ENCODE results near the gene ANKRD23. TPM values are rescaled to one million over a fixed set of nuclear protein-coding genes. Genes with fewer than 3 reads are reported as not detected.
A peak's percentile ranks its signal among the peaks of the same experiment; 100 is the strongest.

Gene ANKRD23
- total RNA-seq, 2 donors from 2014 or later, result 2.9 to 4.3 TPM

- intact Hi-C loops (cut with DNase I), result no loop called here
- no peak for DNase-seq (ENCODE audit: low spot score)
Measured at GRCh38 chr2:96878796-96879544, 35.1 kb upstream of the ANKRD23 start.

GRCh38 chr2:96878171-96878570 lies 34.4 kb upstream of the ANKRD23 start:
- intact Hi-C loops (cut with DNase I), result no loop called here
- no peak for DNase-seq (ENCODE audit: low spot score)

- intact Hi-C loops (cut with DNase I), result no loop called here
Measured at GRCh38 chr2:96877631-96878092, 33.8 kb upstream of the ANKRD23 start.

GRCh38 chr2:96877042-96877451 lies 33.2 kb upstream of the ANKRD23 start:
- DNase-seq (ENCODE audit: low spot score), result no peak
- intact Hi-C loops (cut with DNase I), result no loop called here

More at GRCh38 chr2:96877631-96878092, 33.8 kb upstream of the ANKRD23 start:
- DNase-seq (ENCODE audit: low spot score), result no peak

- intact Hi-C loops (cut with DNase I), result no loop called here
- DNase-seq (ENCODE audit: low spot score), result no peak
Measured at GRCh38 chr2:96876269-96877041, 32.6 kb upstream of the ANKRD23 start.

GRCh38 chr2:96875498-96876268 lies 31.9 kb upstream of the ANKRD23 start:
- intact Hi-C loops (cut with DNase I), result no loop called here
- DNase-seq (ENCODE audit: low spot score), result no peak

- DNase-seq (ENCODE audit: low spot score), result no peak
- intact Hi-C loops (cut with DNase I), result no loop called here
Measured at GRCh38 chr2:96874198-96874831, 30.5 kb upstream of the ANKRD23 start.

GRCh38 chr2:96873651-96874096 lies 29.9 kb upstream of the ANKRD23 start:
- intact Hi-C loops (cut with DNase I), result no loop called here
- DNase-seq (ENCODE audit: low spot score), result no peak

- intact Hi-C loops (cut with DNase I), result no loop called here
- DNase-seq (ENCODE audit: low spot score), result no peak
Measured at GRCh38 chr2:96872591-96873349, 28.9 kb upstream of the ANKRD23 start.

GRCh38 chr2:96870626-96871255 lies 26.9 kb upstream of the ANKRD23 start:
- DNase-seq (ENCODE audit: low spot score), result no peak
- intact Hi-C loops (cut with DNase I), result no loop called here

- DNase-seq (ENCODE audit: low spot score), result peak; percentile 89
- intact Hi-C loops (cut with DNase I), result loop anchor here (5.0 kb wide), 1 partner anchor 37 kb away; no protein-coding TSS in a partner anchor
Measured at GRCh38 chr2:96869822-96870625, 26.2 kb upstream of the ANKRD23 start, which contains the start of gene SEMA4C. Gene SEMA4C (minus strand): TSS chr2:96870080. CDS start chr2:96867886, 2,194 bp downstream.

GRCh38 chr2:96869281-96869821 lies 25.5 kb upstream of the ANKRD23 start:
- peak; percentile 94 for DNase-seq (ENCODE audit: low spot score)
- intact Hi-C loops (cut with DNase I), result loop anchor here (5.0 kb wide), 1 partner anchor 38 kb away; no protein-coding TSS in a partner anchor

GRCh38 chr2:96868555-96869280 lies 24.9 kb upstream of the ANKRD23 start:
- intact Hi-C loops (cut with DNase I), result loop anchor here (5.0 kb wide), 1 partner anchor 39 kb away; no protein-coding TSS in a partner anchor
- peak; percentile 97 for DNase-seq (ENCODE audit: low spot score)

- DNase-seq (ENCODE audit: low spot score), result no peak
- intact Hi-C loops (cut with DNase I), result loop anchor here (5.0 kb wide), 1 partner anchor 39 kb away; no protein-coding TSS in a partner anchor
Measured at GRCh38 chr2:96867756-96868554, 24.1 kb upstream of the ANKRD23 start.
